Neural cell (in vitro differentiated cells): ENCODE data around the gene DZIP3.

ENCODE experiments used
- RAD21 ChIP-seq: fragments of 450-650 bp; conservative IDR thresholded peaks from 2 replicates; pipeline ENCODE4 v1.6.1; 2014; ENCODE audit warnings: antibody characterized with exemption, mild to moderate bottlenecking, moderate library complexity
- TF ChIP-seq, protein P1 (sequence below): fragments of 450-650 bp; IDR thresholded peaks from 2 replicates; pipeline ENCODE4 v1.5.1; 2014; ENCODE audit warnings: antibody characterized with exemption, mild to moderate bottlenecking, moderate library complexity; ENCODE audit not compliant: poor library complexity, severe bottlenecking

DNA sequence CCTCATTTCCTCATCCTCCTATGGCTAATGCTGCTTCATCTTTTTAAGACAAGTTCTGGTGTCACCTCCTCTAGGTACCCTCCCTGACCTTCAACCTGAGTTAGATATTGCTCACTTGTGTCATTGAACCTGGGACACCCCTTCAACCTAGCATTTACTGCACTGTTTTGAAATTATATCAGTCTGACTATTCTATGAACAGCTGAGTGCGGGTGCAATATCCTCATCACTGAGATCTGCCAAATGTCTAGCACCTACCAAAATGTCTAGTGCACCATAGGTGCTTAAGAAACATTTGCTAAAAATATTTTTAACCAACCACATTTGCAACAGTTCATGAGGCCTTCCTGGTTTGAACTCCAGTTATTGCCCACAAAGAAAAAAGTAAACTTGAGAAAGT is 133.2 kb downstream of the DZIP3 start:
- TF ChIP-seq, protein P1, sequence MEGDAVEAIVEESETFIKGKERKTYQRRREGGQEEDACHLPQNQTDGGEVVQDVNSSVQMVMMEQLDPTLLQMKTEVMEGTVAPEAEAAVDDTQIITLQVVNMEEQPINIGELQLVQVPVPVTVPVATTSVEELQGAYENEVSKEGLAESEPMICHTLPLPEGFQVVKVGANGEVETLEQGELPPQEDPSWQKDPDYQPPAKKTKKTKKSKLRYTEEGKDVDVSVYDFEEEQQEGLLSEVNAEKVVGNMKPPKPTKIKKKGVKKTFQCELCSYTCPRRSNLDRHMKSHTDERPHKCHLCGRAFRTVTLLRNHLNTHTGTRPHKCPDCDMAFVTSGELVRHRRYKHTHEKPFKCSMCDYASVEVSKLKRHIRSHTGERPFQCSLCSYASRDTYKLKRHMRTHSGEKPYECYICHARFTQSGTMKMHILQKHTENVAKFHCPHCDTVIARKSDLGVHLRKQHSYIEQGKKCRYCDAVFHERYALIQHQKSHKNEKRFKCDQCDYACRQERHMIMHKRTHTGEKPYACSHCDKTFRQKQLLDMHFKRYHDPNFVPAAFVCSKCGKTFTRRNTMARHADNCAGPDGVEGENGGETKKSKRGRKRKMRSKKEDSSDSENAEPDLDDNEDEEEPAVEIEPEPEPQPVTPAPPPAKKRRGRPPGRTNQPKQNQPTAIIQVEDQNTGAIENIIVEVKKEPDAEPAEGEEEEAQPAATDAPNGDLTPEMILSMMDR, result no peak
- TF ChIP-seq RAD21, result no peak
